HPDE6-E6E7 (cell line): ENCODE measurements around the gene IQCN.

Experiments
- DNase-seq: peaks from one replicate; pipeline ENCODE4 v3.0.0; 2011; ENCODE audit warnings: missing footprints; ENCODE audit errors: extremely low spot score

Gene IQCN

GRCh38 chr19:18233224-18233825, 40.9 kb downstream of the IQCN start:
- no peak for DNase-seq

- DNase-seq: no peak
Measured at GRCh38 chr19:18232540-18233223, 41.6 kb downstream of the IQCN start.

GRCh38 chr19:18231775-18232174, 42.5 kb downstream of the IQCN start:
- no peak for DNase-seq

- no peak for DNase-seq
Measured at GRCh38 chr19:18230941-18231734, 43.1 kb downstream of the IQCN start.

GRCh38 chr19:18229915-18230314, 44.3 kb downstream of the IQCN start:
- DNase-seq: no peak

- DNase-seq: no peak
Measured at GRCh38 chr19:18229474-18229873, 44.8 kb downstream of the IQCN start.

- no peak for DNase-seq
Measured at GRCh38 chr19:18227781-18228271, 46.4 kb downstream of the IQCN start.

- no peak for DNase-seq
Measured at GRCh38 chr19:18226956-18227780, 47.1 kb downstream of the IQCN start.

GRCh38 chr19:18225702-18226468, 48.4 kb downstream of the IQCN start, which contains the start of gene PDE4C:
TSS of gene PDE4C (minus strand) at chr19:18226438. CDS start at chr19:18226415, 23 bp downstream.
- no peak for DNase-seq

GRCh38 chr19:18225355-18225701, 48.9 kb downstream of the IQCN start:
- DNase-seq: no peak

GRCh38 chr19:18224525-18225354, 49.5 kb downstream of the IQCN start:
- DNase-seq: peak; percentile 96

- DNase-seq: no peak
Measured at GRCh38 chr19:18223860-18224524, 50.3 kb downstream of the IQCN start.

GRCh38 chr19:18221815-18222725, 52.2 kb downstream of the IQCN start:
- no peak for DNase-seq

- no peak for DNase-seq
Measured at GRCh38 chr19:18220632-18221275, 53.5 kb downstream of the IQCN start.

GRCh38 chr19:18219911-18220631, 54.2 kb downstream of the IQCN start:
- no peak for DNase-seq

- DNase-seq: no peak
Measured at GRCh38 chr19:18218600-18218999, 55.7 kb downstream of the IQCN start.

GRCh38 chr19:18218159-18218558, 56.1 kb downstream of the IQCN start:
- no peak for DNase-seq
